IMR-90 (cell line): Measurements from ENCODE around the gene CYP4V2.

Experiments used
- MAZ ChIP-seq: IDR thresholded peaks from 2 replicates; pipeline ENCODE4 v1.6.1; 2012; ENCODE audit warnings: low read depth, mild to moderate bottlenecking, low read length, improper control_type of control experiment, moderate library complexity, borderline replicate concordance
- RAD21 ChIP-seq: IDR thresholded peaks from 2 replicates; pipeline ENCODE4 v1.6.1; 2012; ENCODE audit warnings: low read length, improper control_type of control experiment
- TF ChIP-seq, protein P1 (sequence below): conservative IDR thresholded peaks from 2 replicates; pipeline ENCODE4 v1.5.1; 2012; ENCODE audit warnings: mild to moderate bottlenecking, low read depth, low read length, improper control_type of control experiment

DNA sequence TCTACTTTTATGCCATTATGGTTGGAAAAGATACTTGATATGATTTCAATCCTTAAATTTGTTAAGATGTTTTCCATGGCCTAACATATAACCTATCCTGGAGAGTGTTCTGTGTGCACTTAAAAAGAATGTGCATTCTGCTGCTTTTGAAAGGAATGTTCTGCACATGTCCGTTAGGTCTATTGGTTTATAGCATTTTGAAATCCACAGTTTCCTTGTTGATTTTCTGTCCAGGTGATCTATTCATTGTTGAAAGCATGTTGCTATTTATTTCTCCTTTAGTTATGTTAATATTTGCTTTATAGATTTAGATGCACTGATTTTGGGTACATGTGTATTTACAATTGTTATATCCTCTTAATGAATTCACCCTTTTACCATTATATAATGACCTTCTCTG is 30.3 kb downstream of the CYP4V2 start:
- TF ChIP-seq, protein P1, sequence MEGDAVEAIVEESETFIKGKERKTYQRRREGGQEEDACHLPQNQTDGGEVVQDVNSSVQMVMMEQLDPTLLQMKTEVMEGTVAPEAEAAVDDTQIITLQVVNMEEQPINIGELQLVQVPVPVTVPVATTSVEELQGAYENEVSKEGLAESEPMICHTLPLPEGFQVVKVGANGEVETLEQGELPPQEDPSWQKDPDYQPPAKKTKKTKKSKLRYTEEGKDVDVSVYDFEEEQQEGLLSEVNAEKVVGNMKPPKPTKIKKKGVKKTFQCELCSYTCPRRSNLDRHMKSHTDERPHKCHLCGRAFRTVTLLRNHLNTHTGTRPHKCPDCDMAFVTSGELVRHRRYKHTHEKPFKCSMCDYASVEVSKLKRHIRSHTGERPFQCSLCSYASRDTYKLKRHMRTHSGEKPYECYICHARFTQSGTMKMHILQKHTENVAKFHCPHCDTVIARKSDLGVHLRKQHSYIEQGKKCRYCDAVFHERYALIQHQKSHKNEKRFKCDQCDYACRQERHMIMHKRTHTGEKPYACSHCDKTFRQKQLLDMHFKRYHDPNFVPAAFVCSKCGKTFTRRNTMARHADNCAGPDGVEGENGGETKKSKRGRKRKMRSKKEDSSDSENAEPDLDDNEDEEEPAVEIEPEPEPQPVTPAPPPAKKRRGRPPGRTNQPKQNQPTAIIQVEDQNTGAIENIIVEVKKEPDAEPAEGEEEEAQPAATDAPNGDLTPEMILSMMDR = no peak
- TF ChIP-seq RAD21 (no peak), MAZ (no peak)
